HuH-7 (cell line): ENCODE data around the gene ZNF480.
"Not testable (repeated sequence)": the region's sequence is repeated elsewhere in the genome, so short reads cannot be mapped to it uniquely, and the experiment has no call there.

Source experiments
- DNase-seq: peaks from one replicate; pipeline ENCODE4 v3.0.0; 2011; ENCODE audit warnings: low spot score

The ZNF480 gene

DNA sequence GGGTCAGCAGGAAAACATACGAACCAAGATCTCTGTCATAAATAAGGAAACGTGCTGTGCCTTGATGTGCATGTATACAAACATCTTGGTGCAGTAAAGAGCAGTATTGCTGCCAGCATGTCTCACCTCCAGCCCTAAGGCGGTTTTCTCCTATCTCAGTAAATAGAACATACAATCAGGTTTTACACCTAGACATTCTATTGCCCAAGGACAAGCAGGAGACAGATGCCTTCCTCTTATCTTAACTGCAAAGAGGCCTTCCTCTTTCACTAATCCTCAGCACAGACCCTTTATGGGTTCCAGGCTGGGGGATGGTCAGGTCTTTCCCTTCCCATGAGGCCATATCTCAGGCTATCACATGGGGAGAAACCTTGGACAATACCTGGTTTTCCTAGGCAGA lies 42.1 kb downstream of the ZNF480 start:
- DNase-seq: not testable (repeated sequence)

DNA sequence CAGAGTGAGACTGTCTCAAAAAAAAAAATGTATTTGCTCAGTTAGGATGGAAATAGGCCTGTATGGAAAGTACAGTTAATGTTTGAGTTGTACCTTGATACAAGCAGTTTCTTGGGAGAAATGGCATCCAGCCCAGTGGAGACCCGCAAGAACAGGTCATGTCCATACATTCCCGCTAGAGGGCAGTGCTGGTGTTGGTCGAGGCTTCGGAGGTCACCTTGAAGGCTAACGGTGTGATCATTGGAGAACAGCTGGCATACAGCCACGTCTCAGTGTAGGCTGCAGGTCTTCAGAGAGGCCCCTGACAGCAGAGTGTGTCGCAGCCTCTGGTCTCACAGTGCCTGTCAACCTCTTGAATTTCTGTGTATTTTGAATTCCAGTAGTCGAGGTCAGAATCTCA lies 46.6 kb downstream of the ZNF480 start:
- DNase-seq: peak; percentile 16

DNA sequence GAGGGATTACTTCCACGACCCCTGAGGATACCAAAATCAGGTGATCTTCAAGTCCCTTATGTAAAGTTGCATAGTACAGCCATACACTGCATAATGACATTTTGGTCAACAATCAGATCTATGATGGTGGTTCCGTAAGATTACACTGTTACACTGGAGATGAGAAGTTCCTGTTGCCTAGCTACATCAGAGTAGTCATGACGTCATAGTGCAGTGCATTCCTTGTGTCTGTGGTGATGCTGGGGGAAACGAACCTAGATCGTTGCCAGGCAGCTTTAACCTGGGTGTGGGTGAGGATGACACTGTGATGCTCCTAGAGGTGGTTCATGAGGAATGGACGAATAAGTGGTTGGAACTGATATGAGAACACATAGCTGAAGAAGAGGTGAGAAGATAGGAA lies 48.2 kb downstream of the ZNF480 start:
- DNase-seq: no peak

DNA sequence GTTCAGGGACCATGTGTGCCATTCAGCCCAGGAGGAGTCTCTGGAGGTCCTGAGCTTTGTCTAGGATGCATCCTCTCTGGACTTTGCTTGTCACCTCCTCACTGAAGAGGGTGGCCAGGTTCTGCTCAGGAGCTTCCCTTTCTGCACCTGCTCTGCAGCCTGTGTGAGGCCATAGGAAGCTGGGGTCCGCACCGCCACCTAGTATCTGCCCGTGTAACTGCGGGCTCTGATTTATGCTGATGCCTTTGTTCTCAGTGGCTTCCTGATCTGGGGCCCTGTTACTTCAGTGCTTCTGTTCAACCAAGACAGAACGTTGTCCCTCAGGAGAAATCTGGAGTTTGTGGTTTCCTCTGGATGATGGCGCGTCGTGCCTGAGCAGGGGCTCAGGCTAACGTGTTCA lies 54.5 kb downstream of the ZNF480 start:
- DNase-seq: no peak

DNA sequence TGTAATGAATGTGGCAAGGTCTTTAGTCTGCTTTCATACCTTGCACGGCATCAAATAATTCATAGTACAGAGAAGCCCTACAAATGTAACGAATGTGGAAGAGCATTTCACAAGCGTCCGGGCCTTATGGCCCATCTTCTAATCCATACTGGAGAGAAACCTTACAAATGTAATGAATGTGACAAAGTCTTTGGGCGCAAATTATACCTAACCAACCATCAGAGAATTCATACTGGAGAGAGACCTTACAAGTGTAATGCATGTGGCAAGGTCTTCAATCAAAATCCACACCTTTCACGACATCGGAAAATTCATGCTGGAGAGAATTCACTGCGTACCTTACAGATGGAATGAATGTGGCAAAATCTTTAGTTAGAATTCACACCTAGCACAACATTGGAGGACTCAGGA lies 69.5 kb downstream of the ZNF480 start:
- no peak for DNase-seq

DNA sequence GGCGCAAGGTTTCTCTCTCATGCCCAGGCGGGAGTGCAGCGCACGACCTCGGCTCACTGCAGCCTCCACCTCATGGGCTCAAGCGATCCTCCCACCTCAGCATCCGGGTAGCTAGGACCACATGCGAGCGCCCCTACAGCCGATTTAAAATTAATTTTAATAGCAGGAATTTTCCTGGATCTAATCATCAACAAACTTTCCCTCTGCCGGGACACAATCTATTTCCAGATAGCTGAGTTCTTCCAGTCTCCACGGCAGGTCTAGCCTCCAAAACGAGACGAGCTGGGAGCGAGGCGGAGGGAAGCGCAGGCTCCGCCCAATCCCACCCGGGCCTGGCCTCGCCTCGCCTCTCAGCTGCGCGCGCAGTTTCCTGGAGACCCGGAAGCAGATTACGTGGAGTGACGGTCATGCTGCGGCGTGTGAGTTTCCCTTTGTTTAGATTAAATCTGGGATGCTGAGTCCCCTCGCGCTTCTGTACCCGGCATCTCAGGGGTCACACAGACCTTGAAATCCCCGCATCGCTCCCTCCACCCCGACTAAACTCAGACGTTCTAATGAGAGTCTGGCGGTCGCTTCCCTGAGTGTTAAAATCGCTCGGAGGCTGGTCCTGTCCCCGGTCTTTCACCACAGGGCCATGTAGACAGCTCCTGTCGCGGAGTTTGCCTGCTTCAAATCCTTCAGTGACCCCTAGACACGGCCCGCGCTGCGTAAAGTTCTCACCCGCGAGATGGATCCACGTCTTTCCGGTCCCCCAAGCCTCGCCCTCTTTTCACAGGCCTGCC lies 72.8 kb downstream of the ZNF480 start, which contains the start of gene ZNF880:
Gene ZNF880, plus strand, starts transcription at position 365 of the 782 bp plus-strand sequence. Its CDS starts 43 bp downstream, at position 408.
- DNase-seq: peak; percentile 83

DNA sequence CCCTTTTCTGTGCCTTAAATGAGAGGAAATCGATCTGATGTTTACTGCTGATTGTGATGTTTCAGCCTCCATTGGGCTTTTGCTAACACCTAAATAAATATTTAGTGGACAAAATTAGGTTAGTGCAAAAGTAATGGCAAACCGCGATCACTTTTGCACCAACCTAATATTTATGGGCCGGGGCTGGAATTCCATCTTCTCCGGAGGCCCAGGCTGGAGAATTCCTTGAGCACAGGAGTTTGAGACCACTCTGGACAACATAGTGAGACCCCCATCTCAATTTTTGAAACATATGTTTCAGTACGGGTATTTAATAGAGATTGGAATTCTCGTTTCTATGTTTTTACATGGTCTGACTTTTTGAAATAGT lies 73.4 kb downstream of the ZNF480 start:
- no peak for DNase-seq
